Sigmoid colon (tissue), 4 donors: ENCODE data around the gene MRM2.

Source experiments
- EP300 ChIP-seq, 4 donors: sonication (generic); formaldehyde crosslinking; IDR thresholded peaks; one replicate each; pipeline ENCODE4 v1.6.1; 2017; ENCODE audit warnings: antibody characterized with exemption in 4 of 4
- POLR2A ChIP-seq, 2 donors: fragments of 450-650 bp; IDR thresholded peaks; one replicate each; pipeline ENCODE4 v1.6.1; 2016; ENCODE audit warnings: antibody characterized with exemption in 2 of 2, mild to moderate bottlenecking in 2 of 2, moderate library complexity in 2 of 2
- TF ChIP-seq, protein P1 (sequence below), 4 experiments: fragments of 450-650 bp in 3 of 4; fragments of 200-600 bp in 1 of 4; IDR thresholded peaks; one replicate each; pipeline ENCODE4 v1.5.1; 2016 to 2019; ENCODE audit warnings: antibody characterized with exemption in 4 of 4, mild to moderate bottlenecking in 3 of 4, moderate library complexity in 2 of 4

DNA sequence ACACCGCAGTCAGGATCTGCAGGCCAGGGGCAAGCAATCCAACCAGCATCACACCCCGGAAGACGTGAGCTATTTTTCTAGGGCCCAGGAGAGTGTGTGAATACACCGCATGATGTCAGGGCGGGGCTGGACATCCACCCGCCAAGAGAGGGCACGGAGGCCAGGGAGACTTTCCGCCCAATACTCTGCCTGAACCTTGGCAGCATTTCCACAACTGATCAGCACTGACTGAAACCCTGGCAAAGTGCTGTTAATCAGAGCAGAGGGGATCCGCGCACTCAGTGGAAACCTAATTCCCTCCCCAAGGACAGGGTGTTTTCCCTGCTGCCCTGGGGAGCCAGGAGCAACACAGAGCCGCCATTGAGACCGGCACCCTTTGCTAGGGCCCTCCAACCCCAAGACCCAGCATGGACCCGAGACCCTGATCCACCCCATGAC lies 17.5 kb downstream of the MRM2 start:
- TF ChIP-seq, protein P1, sequence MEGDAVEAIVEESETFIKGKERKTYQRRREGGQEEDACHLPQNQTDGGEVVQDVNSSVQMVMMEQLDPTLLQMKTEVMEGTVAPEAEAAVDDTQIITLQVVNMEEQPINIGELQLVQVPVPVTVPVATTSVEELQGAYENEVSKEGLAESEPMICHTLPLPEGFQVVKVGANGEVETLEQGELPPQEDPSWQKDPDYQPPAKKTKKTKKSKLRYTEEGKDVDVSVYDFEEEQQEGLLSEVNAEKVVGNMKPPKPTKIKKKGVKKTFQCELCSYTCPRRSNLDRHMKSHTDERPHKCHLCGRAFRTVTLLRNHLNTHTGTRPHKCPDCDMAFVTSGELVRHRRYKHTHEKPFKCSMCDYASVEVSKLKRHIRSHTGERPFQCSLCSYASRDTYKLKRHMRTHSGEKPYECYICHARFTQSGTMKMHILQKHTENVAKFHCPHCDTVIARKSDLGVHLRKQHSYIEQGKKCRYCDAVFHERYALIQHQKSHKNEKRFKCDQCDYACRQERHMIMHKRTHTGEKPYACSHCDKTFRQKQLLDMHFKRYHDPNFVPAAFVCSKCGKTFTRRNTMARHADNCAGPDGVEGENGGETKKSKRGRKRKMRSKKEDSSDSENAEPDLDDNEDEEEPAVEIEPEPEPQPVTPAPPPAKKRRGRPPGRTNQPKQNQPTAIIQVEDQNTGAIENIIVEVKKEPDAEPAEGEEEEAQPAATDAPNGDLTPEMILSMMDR (IDR thresholded peaks at IDR 0.05), result no peak
- no peak for TF ChIP-seq EP300 (IDR thresholded peaks at IDR 0.05)
- no peak for TF ChIP-seq POLR2A (IDR thresholded peaks at IDR 0.05)
